A673 (cell line): Measurements from ENCODE around the gene LTBP2.

Source experiments
- CTCF ChIP-seq: fragments of 300-800, 200-600 bp; sonication (generic); conservative IDR thresholded peaks from 2 replicates; pipeline ENCODE4 v1.5.1; 2017; ENCODE audit warnings: low read depth, mild to moderate bottlenecking, antibody characterized with exemption, low read length, moderate library complexity, mixed read lengths
- EZH2 ChIP-seq: fragments of 200-600 bp; sonication (generic); IDR thresholded peaks from 2 replicates; pipeline ENCODE4 v1.6.1; 2017; ENCODE audit warnings: borderline replicate concordance, low read depth, mild to moderate bottlenecking, mixed read lengths, antibody characterized with exemption, low read length; ENCODE audit not compliant: poor library complexity, severe bottlenecking

DNA sequence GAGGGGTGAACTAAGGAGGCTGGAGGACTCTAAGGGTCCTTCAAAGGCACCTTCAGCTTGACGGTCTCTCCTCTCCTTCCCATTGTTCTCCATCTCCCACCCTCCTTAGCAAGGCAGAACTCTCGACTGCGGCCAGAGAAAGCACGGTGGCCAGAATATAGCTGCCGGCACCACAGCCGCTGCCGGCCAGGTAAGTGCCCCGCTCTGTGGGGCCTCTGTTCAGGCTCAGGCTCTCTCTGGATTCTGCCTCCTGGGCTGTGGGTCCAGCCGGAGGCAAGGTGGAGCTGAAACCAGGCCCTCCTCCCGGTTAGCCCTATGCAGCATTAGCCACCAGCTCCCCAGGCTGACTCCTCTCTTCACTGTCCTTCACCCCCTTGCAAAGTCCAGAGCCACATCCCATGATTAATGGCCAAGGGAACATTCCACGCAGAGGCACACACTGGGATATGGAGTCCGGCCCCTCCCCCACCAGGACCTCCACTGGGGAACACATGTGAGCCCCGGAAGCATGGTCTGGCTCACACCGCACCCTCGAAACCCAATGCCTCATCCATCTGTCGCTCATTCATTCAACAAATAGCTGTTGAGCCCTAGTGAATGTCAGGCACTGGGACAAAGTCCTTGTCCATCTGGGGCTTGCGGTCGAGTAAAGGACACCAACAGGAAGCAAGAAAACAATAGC, 25.2 kb downstream of the LTBP2 start:
- no peak for TF ChIP-seq EZH2
- TF ChIP-seq CTCF, result no peak
